Cardiac fibroblast (primary cell): ENCODE measurements around the gene CPPED1.

Experiments
- DNase-seq, 2 donors: peaks; one replicate each; pipeline versions ENCODE4 v3.0.0 to v3.0.0-alpha.2; 2010; ENCODE audit warnings: low read depth in 2 of 2
- H3K4me3 ChIP-seq, 2 donors: replicated peaks in 1 of 2; 1 replicate in 1 of 2; 2 replicates in 1 of 2; pipeline ENCODE4 v1.5.1; 2011; ENCODE audit warnings: low read depth in 2 of 2, low read length in 2 of 2, mild to moderate bottlenecking in 2 of 2, moderate library complexity in 1 of 2
- CTCF ChIP-seq: IDR thresholded peaks from one replicate; pipeline ENCODE4 v1.5.1; 2011; ENCODE audit warnings: low read depth, mild to moderate bottlenecking, low read length, inconsistent platforms

The CPPED1 gene

DNA sequence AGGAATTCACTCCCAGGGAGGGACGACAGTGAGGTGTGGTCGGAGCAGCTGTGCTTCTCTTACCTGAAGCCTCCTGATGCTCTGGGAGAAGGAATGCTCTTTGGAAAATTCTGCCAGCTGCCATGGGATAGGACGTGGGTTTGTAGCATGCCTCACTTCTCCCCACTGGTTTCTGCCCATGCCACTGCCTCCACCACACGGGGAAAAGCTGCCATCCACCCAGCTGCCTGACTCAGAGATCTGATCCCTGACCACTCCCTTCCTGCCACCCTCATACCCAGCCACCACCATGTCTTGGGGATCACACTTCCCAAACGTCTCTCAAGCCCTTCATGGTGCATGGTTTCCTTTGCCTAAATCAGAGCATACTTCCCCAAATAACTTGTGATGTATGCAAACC lies 80.0 kb downstream of the CPPED1 start:
- no peak for DNase-seq
- no peak overlapping the region for H3K4me3 ChIP-seq
- TF ChIP-seq CTCF: no peak

GRCh38 chr16:12721841-12722421 lies 81.8 kb downstream of the CPPED1 start:
- no peak for TF ChIP-seq CTCF
- H3K4me3 ChIP-seq: no peak overlapping the region
- no peak for DNase-seq

- no peak for TF ChIP-seq CTCF
- no peak for DNase-seq
- H3K4me3 ChIP-seq: no peak overlapping the region
Observed at GRCh38 chr16:12719972-12720371, 83.7 kb downstream of the CPPED1 start.

DNA sequence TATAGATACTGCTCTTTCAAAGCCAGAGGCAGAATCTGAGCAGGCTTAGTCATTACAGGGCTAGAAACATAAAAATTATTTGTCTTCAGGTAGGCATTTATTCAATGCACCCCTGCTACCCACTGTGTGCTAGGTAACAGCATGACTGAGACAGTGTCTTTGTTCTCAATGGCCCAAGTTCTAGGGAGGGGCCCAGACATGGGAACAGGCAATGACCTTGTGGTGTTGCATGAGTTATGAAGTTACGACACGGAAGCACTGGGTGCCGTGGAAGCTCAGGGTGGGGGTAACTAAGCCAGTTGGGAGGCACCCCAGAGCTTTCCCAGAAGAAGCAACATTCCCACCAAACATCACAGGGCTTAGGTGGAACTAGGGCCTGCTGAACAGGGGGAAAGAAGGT lies 87.0 kb downstream of the CPPED1 start:
- H3K4me3 ChIP-seq: no peak overlapping the region
- TF ChIP-seq CTCF: no peak
- DNase-seq: no peak

GRCh38 chr16:12709807-12710206 lies 93.9 kb downstream of the CPPED1 start:
- DNase-seq: no peak

GRCh38 chr16:12708266-12708665 lies 95.4 kb downstream of the CPPED1 start:
- H3K4me3 ChIP-seq: no peak overlapping the region
- no peak for DNase-seq
- no peak for TF ChIP-seq CTCF

More at GRCh38 chr16:12709807-12710206, 93.9 kb downstream of the CPPED1 start:
- TF ChIP-seq CTCF: no peak
- no peak overlapping the region for H3K4me3 ChIP-seq

GRCh38 chr16:12706628-12707027 lies 97.1 kb downstream of the CPPED1 start:
- H3K4me3 ChIP-seq: no peak overlapping the region
- no peak for TF ChIP-seq CTCF
- DNase-seq: no peak
